Stimulated activated naive CD8-positive, alpha-beta T cell treated with anti-CD3 and anti-CD28 coated beads, Interleukin-15, Interleukin-2, amounts not matched to agents 100 U/mL and 50 U/mL, for 24 hours (primary cell): ENCODE measurements around the gene PNCK.

Experiments used
- ATAC-seq: fragments of 150-1000 bp; cut with Tn5 transposase; one replicate; pipeline ENCODE4 v1.10.0; 2021
- DNase-seq: peaks from one replicate; pipeline ENCODE4 v3.0.0; 2021

Gene PNCK

GRCh38 chrX:153626863-153627674 is 46.5 kb downstream of the PNCK start:
- ATAC-seq (no peak), DNase-seq (no peak)

DNA sequence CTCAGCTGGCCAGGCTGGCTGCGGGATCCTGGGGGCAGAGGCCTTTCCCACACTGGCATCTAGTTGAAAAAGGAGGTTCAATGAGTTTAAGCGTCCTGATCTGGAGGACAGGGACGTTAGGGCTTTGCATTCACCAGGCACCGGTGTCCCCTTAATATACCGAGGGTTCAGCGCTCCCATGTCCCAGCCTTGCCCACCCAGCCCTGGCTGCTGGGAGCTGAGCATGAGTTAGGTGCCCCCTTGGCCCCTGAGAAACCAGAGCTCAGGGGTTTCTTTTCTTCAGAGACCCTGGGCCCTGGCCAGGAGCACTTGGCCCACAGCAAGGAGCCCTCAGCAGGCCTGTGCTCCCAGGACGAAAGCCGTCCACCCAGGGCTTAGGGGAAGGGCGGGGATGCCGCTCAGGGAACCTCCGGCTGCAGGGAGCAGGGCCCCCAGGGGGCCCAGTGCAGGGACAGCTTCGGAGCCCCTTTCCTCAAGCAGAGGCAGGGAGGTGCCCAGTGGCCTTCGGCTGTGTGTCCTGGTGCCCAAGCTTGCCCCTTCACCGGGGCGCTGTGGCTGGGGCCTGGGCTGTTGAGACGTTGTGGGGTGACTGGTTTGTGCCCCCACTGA is 47.5 kb downstream of the PNCK start:
- no peak for DNase-seq

GRCh38 chrX:153625271-153626024 is 48.2 kb downstream of the PNCK start:
- ATAC-seq (no peak), DNase-seq (no peak)

More for the DNA sequence above, 47.5 kb downstream of the PNCK start:
- no peak for ATAC-seq

GRCh38 chrX:153624196-153625091 is 49.2 kb downstream of the PNCK start:
- ATAC-seq (no peak), DNase-seq (no peak)

- ATAC-seq = no peak
- DNase-seq = no peak
Measured at GRCh38 chrX:153623310-153624029, 50.1 kb downstream of the PNCK start.

DNA sequence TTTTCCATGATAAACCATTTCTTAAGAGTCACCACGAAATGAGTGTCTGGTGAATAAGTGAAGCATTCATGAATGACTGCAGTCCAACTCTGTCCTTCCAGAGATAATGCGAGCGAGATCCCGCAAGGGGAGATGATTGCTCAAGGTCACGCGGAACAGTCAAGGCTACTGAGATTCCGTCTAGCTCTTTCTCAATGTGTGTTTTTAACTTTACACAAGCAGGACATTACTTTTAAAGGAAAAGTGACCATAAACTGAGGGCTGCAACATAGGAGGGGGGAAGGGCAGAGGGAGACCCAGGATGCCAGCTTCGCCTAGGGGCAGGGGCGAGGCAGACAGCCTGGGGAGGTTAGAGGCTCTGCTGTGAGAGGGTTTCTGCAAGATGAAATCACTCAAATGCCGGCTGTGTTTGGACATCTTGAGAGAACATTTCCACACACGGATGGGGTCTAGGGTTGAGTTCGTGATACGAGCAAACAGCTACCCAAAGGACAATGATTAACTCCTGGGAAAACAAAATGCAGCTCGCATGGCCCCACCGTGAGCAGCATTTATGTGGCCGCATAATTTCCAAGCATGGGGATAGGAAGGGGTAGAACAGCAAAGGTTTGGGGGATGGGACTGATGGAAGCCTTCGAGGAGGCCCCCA is 50.8 kb downstream of the PNCK start:
- DNase-seq (no peak), ATAC-seq (no peak)

DNA sequence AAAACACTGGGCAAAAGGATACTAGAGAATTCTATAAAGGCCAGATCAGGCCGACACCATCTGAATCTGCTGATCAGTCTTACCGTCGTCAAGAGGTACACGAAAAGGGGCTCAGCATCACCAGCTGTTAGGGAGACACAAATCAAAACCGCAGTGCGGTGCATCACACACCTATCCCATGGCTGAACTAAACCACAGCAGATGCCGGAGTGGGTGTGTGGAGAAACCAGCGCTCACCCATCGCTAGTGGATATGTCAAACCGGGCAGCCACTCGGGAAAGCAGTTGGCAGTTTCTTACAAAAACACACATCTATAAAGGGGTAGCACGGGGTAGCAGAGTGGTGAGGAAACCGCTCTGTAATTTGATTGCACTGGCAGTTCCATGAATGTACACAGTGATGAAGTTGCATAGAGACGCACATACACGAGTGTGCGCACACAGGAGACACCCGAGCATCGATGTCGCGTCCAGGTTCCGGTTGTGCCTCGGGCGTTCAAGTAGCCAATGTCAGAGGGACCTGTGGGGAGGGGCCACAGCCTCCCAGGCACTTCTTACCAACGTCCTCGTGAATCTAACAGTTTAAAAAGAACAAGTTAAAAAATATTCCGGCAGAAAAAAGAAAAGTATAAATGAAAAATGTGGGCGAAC is 51.5 kb downstream of the PNCK start:
- DNase-seq = no peak
- ATAC-seq = no peak

- DNase-seq = no peak
- ATAC-seq = no peak
Measured at GRCh38 chrX:153620576-153620975, 53.0 kb downstream of the PNCK start.
